ENCODE results near the gene DAD1.

DNA sequence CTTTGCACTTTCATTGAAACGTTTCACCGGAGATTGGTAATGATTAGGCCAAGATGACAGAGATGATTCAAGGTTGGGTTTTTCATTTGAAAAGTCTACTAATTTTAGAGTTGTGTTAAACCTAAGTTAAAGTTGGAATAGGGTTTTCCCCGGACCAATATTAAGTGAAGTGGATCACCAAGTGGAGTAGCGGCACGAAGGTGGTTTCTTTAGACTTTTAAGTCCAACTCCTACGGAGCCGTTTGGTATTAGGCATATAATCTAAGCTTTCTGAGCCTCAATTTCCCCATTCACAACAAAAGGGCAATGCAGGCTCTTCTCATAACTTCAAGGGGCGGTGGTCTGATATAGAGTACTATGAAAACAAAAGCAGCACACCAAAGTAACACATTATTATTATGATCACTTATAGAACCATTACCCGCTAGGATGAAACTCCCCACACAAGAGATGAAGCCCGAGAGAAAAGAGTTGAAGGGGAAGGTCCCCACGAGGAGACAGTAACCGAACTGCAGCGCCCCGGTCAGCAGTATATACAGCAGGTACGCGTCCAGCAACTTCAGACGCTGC lies 413 bp downstream of the DAD1 start:
- no peak for TF ChIP-seq GATA2 (IDR thresholded peaks at IDR 0.05; ENCODE audit: low read depth, low read length)
- no peak for TF ChIP-seq GATA3 (IDR thresholded peaks at IDR 0.05; ENCODE audit: low read depth, low read length)

Data from SH-SY5Y (cell line).